ENCODE results near the gene OR56B4.
"Not testable (repeated sequence)": the region's sequence is repeated elsewhere in the genome, so short reads cannot be mapped to it uniquely, and the experiment has no call there.

OR56B4 gene

GRCh38 chr11:6107384-6107783 is at the start of gene OR56B4:
Gene OR56B4, plus strand, starts transcription at chr11:6107684. Its CDS starts 95 bp downstream, at chr11:6107779.
- DNase-seq: not testable (repeated sequence)

GRCh38 chr11:6061475-6061874 is 46.0 kb upstream of the OR56B4 start:
- no peak for DNase-seq

DNA sequence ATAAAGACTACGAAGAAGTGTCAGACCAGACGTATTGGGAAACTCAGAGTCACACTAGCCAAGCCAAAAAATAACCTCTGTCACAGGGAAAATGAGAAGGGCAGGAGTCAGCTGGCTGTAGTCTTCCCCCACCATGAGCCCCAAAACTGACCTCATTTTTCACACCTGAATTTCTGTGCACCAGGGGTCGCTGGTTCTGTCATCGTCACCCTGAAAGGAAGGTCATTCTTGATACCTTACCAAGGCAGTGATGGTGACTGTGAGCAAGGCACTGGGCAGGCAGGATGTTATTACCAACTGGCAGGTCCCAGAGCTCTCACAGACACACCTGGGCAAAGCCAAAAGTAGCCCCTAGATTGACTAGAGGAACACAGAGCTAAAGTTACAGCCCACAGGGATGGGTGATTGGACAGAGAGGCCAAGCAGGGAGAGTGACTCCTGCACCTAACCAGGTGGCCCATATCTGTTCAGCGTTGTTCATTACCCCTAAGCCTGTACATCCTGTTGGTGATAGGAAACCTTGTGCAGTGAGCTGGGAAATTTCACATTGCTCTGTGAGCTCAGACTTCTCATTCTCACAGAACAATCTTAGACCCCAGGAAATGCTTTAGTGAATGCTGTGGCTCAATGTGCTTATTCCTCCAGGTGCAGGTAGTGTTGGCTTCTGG is 44.7 kb upstream of the OR56B4 start:
- DNase-seq: no peak

- DNase-seq: no peak
Measured at GRCh38 chr11:6067502-6067901, 40.0 kb upstream of the OR56B4 start.

DNA sequence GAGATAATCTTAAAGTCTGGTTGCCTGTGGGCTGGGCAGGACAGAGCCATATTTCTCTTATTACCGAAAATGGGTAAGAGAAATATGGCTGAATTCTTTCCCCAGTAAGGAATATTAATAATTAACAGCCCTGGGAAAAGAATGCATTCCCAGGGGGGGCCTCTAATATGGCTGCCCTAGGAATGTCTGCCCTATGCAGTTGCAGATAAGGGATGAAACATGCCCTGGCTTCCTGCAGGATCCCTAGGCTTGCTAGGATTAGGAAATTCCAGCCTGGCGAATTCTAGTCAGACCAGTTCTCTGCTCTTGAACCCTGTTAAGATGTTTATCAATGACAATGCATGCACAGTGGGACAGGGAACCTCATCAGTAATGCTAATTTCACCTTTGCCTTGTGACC is 31.0 kb upstream of the OR56B4 start:
- DNase-seq: not testable (repeated sequence)

GRCh38 chr11:6077723-6078122 is 29.8 kb upstream of the OR56B4 start:
- no peak for DNase-seq

- DNase-seq: no peak
Measured at GRCh38 chr11:6079463-6079862, 28.0 kb upstream of the OR56B4 start.

GRCh38 chr11:6083129-6083528 is 24.4 kb upstream of the OR56B4 start:
- no peak for DNase-seq

DNA sequence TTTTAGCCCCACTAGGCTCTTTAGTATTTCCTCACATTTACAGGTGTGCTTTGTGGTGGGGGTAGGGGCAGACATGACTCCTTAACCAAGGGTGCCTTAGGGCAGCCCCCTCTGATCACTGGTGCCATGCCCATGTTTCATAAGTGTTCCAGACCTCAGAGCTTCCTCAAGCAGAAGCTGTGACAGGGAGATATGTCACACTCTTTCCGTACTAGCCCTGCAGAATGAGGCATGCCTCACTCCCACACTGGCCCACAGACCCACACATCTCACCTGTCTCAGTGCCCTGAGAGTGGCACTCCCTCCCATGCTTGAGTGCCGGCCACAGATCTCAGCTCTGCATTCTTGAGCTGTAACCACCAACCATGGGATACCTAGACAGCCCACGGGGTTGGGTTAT is 22.9 kb upstream of the OR56B4 start:
- no peak for DNase-seq

DNA sequence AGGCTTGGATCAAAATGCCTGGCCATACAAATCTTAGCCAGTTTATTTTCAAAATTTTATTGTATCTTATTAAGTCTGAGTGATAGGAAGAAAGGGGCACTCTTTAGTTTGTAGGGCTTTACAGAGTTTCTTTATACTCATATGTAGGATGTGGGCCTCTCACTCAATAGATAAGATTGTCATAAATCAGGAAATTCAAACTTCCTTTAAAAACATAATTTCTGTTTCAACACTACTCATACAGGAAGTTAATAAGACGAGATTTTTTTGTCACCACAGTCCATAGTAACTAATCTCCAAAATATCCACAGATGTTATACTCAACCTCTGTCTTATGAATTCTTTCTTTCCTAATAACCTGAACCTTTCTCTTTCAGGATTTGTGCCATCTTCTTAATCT is 13.3 kb upstream of the OR56B4 start:
- no peak for DNase-seq

GRCh38 chr11:6095798-6096197 is 11.7 kb upstream of the OR56B4 start:
- DNase-seq: no peak

DNA sequence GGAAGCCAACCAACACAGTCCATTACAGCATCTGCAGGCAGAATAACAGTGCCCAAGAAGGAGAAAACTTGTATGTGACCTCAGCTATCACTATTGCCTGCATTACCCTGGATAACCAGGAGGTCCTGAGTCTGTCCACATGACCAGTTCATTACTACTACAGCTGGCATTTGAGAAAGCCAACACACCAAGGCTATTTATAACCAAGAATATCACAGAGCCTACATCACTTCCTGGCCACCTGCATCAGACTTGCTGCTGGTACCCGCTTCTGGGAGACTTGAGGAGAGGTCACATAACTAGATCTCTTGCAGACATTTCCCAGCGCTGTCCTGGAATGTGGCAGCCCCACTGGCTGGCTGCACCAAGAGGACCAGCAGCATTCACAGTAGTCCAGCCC is 11.1 kb upstream of the OR56B4 start:
- no peak for DNase-seq

DNA sequence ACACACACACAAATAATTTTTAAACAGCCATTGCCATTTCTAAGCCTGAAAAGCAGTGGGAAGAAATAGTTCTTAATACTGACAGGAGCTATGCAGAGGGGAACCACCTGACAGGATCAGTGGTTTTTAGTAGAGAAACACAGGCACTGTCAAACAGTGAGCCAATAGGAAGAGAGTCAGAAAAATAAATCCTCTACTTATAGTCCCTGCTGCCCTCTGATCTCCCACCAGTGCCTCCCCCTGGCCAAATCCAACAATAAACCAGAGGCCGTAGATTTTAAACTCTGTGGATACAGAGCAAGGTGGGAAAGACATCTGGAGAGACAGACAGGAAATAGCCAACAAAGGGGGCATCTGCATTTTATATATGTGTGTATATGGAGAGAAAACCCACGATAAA is 7.9 kb upstream of the OR56B4 start:
- no peak for DNase-seq

DNA sequence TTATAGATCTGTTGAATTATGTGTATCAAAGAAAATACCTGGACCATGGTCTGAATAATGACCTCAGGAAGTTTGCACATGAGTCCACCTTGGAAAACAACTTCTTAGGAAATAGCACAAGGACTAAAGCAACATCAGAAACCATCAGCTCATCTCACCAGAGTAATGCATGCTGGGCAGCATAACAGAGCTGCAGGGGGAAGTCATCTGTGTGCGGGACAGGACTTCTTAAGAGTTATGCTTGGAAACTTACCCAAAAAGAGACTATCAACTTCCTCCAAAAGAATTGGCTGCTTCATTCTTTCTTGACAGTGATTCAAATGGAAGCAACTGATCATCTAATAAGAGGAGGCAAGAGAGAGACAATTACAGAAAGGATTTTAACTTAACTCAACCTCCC is 2.5 kb downstream of the OR56B4 start:
- DNase-seq: no peak

GRCh38 chr11:6111673-6112072 is 4.2 kb downstream of the OR56B4 start:
- no peak for DNase-seq

- DNase-seq: no peak
Measured at GRCh38 chr11:6116638-6117037, 9.2 kb downstream of the OR56B4 start.

GRCh38 chr11:6124245-6124644 is 16.8 kb downstream of the OR56B4 start:
- no peak for DNase-seq

DNA sequence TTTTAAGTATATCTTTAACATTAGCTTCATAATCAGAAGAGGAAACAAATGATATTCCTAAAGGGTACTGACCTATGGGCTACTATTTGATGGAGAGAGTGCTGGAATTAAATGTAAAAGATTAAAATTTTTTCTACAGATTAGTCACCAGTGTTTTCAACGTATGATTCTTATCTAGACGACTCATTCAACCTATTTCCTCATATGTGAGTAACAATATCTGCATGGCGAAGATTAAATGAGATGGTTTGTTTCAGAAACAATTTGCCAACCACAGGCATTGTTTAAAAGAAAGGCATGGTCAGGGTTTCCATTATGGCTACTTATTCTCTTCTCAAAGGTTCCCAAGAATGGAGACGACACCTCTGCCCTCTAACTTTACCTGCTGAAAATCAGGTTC is 20.4 kb downstream of the OR56B4 start:
- no peak for DNase-seq

DNA sequence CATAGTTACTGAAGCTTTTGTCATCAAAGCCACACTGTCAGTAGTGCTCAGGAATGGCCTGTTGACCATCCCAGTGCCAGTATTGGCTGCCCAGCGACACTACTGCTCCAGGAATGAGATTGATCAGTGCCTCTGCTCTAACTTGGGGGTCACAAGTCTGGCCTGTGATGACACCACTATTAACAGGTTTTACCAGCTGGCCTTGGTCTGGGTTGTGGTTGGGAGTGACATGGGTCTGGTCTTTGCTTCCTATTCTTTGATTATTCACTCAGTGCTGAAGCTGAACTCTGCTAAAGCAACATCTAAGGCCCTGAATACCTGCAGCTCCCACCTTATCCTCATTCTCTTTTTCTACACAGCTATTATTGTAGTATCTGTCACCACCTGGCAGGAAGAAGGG is 21.5 kb downstream of the OR56B4 start:
- DNase-seq: no peak

DNA sequence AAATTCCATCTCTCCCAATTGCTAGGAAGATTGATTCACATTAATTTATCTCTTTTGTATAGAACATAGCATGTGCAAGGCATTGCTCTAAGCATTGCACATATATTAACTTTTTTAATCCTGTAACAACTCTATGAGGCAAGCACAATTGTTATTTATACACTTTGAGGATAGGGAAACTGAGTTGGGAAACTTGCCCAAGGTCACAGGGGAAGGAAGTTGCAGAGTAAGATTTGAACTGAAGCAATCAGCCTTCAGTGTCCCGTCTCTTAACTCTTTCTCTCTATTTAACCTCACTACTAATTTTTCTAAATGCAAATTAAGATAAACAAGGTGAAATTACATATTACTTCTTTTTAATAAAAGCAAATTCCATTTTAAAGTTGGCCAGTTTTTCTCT is 22.2 kb downstream of the OR56B4 start:
- DNase-seq: no peak

- DNase-seq: no peak
Measured at GRCh38 chr11:6132431-6132830, 24.9 kb downstream of the OR56B4 start.

DNA sequence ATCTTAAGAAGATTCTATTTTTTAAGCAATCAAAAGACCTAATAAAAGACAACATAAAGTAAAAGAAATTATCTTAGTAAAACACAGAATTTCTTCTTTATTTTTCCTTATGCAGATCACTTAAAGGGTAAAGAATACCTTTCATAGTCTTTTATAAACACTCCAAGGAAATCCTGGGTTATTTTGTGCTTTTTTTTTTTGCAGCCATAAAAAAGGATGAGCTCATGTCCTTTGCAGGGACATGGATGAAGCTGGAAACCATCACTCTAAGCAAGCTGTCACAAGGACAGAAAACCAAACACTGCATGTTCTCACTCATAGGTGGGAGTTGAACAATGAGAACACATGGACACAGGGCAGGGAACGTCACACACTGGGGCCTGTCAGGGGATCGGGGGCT is 28.5 kb downstream of the OR56B4 start:
- not testable (repeated sequence) for DNase-seq

- no peak for DNase-seq
Measured at GRCh38 chr11:6142936-6143335, 35.5 kb downstream of the OR56B4 start.

- DNase-seq: not testable (repeated sequence)
Measured at GRCh38 chr11:6143737-6144136, 36.3 kb downstream of the OR56B4 start.

GRCh38 chr11:6151117-6151516 is 43.6 kb downstream of the OR56B4 start:
- no peak for DNase-seq

DNA sequence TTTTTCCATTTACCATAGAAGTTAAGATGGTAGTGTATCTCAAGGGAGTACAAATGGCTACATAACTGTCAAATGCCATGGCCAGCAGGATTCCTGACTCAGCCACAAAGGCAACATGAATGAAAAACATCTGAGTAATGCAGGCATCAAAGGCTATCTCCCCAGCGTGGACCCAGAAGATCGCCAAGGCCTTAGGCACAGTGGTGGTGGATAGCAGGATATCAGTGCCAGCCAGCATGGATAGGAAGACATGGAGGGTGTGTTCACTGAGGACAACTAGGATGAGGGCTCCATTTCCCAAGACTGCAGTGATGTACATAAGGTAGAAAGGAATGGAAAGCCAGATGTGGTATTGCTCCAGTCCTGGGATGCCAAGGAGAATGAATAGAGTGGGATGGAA is 44.6 kb downstream of the OR56B4 start:
- DNase-seq: no peak

Data from stimulated activated CD4-positive, alpha-beta T cell treated with anti-CD3 and anti-CD28 coated beads, Interleukin-1b, Interleukin-23, amount 100 ng/mL, for 48 hours (primary cell).